HepG2 (cell line): Measurements from ENCODE around the gene PGPEP1. TPM values are rescaled to one million over a fixed set of nuclear protein-coding genes. Genes with fewer than 3 reads are reported as not detected.

Source experiments
- ATF4 ChIP-seq, 2 experiments: fragments of 450-650 bp in 1 of 2; sonication (generic) in 1 of 2; formaldehyde crosslinking; IDR thresholded peaks; 2 replicates each; pipeline versions ENCODE4 v1.5.0 to v1.8.0; 2020 to 2022; ENCODE audit warnings: mild to moderate bottlenecking in 1 of 2, missing genetic modification reagents in 1 of 2
- ATF7-NPFF ChIP-seq: sonication (generic); formaldehyde crosslinking; IDR thresholded peaks from 2 replicates; pipeline ENCODE4 v1.8.1; 2023; ENCODE audit warnings: mild to moderate bottlenecking, low read depth, missing genetic modification reagents, moderate library complexity
- DR1 ChIP-seq: sonication (generic); formaldehyde crosslinking; IDR thresholded peaks from 2 replicates; pipeline ENCODE4 v1.8.0; 2021; ENCODE audit warnings: mild to moderate bottlenecking, missing genetic modification reagents, inconsistent platforms
- HOXA3 ChIP-seq: sonication (generic); formaldehyde crosslinking; IDR thresholded peaks from 2 replicates; pipeline ENCODE4 v1.5.0; 2020; ENCODE audit warnings: missing genetic modification reagents
- KDM5B ChIP-seq: sonication (generic); formaldehyde crosslinking; IDR thresholded peaks from 2 replicates; pipeline ENCODE4 v1.4.0; 2020; ENCODE audit warnings: missing genetic modification reagents, mild to moderate bottlenecking, borderline replicate concordance
- RFX3 ChIP-seq: IDR thresholded peaks from 2 replicates; pipeline ENCODE4 v1.6.1; 2016; ENCODE audit warnings: missing biosample characterization, missing genetic modification reagents
- RFXAP ChIP-seq: sonication (generic); formaldehyde crosslinking; IDR thresholded peaks from 2 replicates; pipeline ENCODE4 v1.4.0; 2020; ENCODE audit warnings: missing genetic modification reagents, borderline replicate concordance
- TEF ChIP-seq: sonication (generic); formaldehyde crosslinking; IDR thresholded peaks from 2 replicates; pipeline ENCODE4 v1.5.0; 2020; ENCODE audit warnings: missing genetic modification reagents
- TERF1 ChIP-seq: sonication (generic); formaldehyde crosslinking; IDR thresholded peaks from 2 replicates; pipeline ENCODE4 v1.8.0; 2022; ENCODE audit warnings: mild to moderate bottlenecking, missing genetic modification reagents, moderate library complexity
- TRIM24 ChIP-seq: sonication (generic); formaldehyde crosslinking; IDR thresholded peaks from 2 replicates; pipeline ENCODE4 v1.8.0; 2022; ENCODE audit warnings: mild to moderate bottlenecking, missing genetic modification reagents
- ZBTB49 ChIP-seq: sonication (generic); formaldehyde crosslinking; IDR thresholded peaks from 2 replicates; pipeline ENCODE4 v1.4.0; 2020; ENCODE audit warnings: missing genetic modification reagents, borderline replicate concordance
- ZNF232 ChIP-seq: sonication (generic); formaldehyde crosslinking; IDR thresholded peaks from 2 replicates; pipeline ENCODE4 v1.4.0; 2020; ENCODE audit warnings: missing genetic modification reagents, borderline replicate concordance
- ZNF34 ChIP-seq: sonication (generic); formaldehyde crosslinking; IDR thresholded peaks from 2 replicates; pipeline ENCODE4 v1.4.0; 2020; ENCODE audit warnings: mild to moderate bottlenecking, missing genetic modification reagents, borderline replicate concordance
- ZNF362 ChIP-seq: sonication (generic); formaldehyde crosslinking; IDR thresholded peaks from 2 replicates; pipeline ENCODE4 v1.4.0; 2020; ENCODE audit warnings: missing genetic modification reagents, mild to moderate bottlenecking, borderline replicate concordance
- ZNF558 ChIP-seq: sonication (generic); formaldehyde crosslinking; IDR thresholded peaks from 2 replicates; pipeline ENCODE4 v1.9.0; 2022; ENCODE audit warnings: mild to moderate bottlenecking, missing genetic modification reagents, borderline replicate concordance
- ZNF569 ChIP-seq: sonication (generic); formaldehyde crosslinking; IDR thresholded peaks from 2 replicates; pipeline ENCODE4 v1.5.0; 2020; ENCODE audit warnings: mild to moderate bottlenecking, missing genetic modification reagents, moderate library complexity, borderline replicate concordance
- ZNF598 ChIP-seq: sonication (generic); formaldehyde crosslinking; IDR thresholded peaks from 2 replicates; pipeline ENCODE4 v1.5.1; 2020; ENCODE audit warnings: mild to moderate bottlenecking, missing genetic modification reagents, borderline replicate concordance
- ZNF619 ChIP-seq: sonication (generic); formaldehyde crosslinking; IDR thresholded peaks from 2 replicates; pipeline ENCODE4 v1.4.0; 2020; ENCODE audit warnings: mild to moderate bottlenecking, missing genetic modification reagents
- ZNF770 ChIP-seq: sonication (generic); formaldehyde crosslinking; IDR thresholded peaks from 2 replicates; pipeline ENCODE4 v1.5.0; 2020; ENCODE audit warnings: mild to moderate bottlenecking, missing genetic modification reagents
- polyA plus RNA-seq, 8 experiments: library from polyadenylated mRNA; depleted of rRNA in 3 of 8; stranded (reverse) in 7 of 8; unstranded in 1 of 8; fragments of >200 nt; fragmentation: Illumina TruSeq in 4 of 8; extraction: Trizol in 4 of 8; gene quantifications; 2 replicates each; pipeline versions ENCODE4 v1.2.1 to v1.2.3, GENCODE V29; 2011 to 2016; ENCODE audit warnings: low read depth in 4 of 8, missing spikeins in 1 of 8, mixed read lengths in 1 of 8; ENCODE audit not compliant: insufficient read depth in 1 of 8
- total RNA-seq, 5 experiments: library from RNA; depleted of rRNA; stranded (reverse); fragments of >200 nt; fragmentation: Illumina TruSeq; extraction: Trizol; gene quantifications; 2 replicates each; pipeline ENCODE4 v1.2.3, GENCODE V29; 2016; ENCODE audit warnings: low read depth in 1 of 5

The PGPEP1 gene
- total and polyA plus RNA-seq, 2 of the 13 experiments (the other 11 are each of a cell fraction or from before 2014, with no cell fraction given): 53.1 to 56.6 TPM

GRCh38 chr19:18373892-18374629, 33.7 kb downstream of the PGPEP1 start (continued):
- TF ChIP-seq TEF (CRISPR knock-in tag) (no peak), ZNF34 (CRISPR knock-in tag) (no peak), RFX3 (CRISPR knock-in tag) (no peak), HOXA3 (peak; percentile 85), ZNF362 (CRISPR knock-in tag) (no peak; the same call in 1 of the 2 replicates), DR1 (CRISPR knock-in tag) (peak; percentile 37; the same call in 1 of the 2 replicates), KDM5B (CRISPR knock-in tag) (peak; percentile 60; the same call in 1 of the 2 replicates), TERF1 (CRISPR knock-in tag) (no peak), ZNF569 (CRISPR knock-in tag) (no peak), RFXAP (CRISPR knock-in tag) (no peak), ATF7-NPFF (CRISPR knock-in tag) (peak; percentile 70; the same call in 1 of the 2 replicates), ZNF558 (CRISPR knock-in tag) (no peak; the same call in 1 of the 2 replicates), ATF4 (CRISPR knock-in tag; IDR thresholded peaks at IDR 0.05) (peak in 1 of 2 experiments; percentile 76; a peak in 2 of 4 replicates), ZBTB49 (CRISPR knock-in tag) (no peak), ZNF770 (CRISPR knock-in tag) (peak; percentile 68; the same call in 1 of the 2 replicates), ZNF232 (CRISPR knock-in tag) (peak; percentile 85; the same call in 1 of the 2 replicates), ZNF619 (CRISPR knock-in tag) (no peak), TRIM24 (CRISPR knock-in tag) (0 out of 2 replicates have a peak, but pooled peaks have one; percentile 20), ZNF598 (CRISPR knock-in tag) (no peak)
